Measurements from ENCODE around the gene DGCR2.

DNA sequence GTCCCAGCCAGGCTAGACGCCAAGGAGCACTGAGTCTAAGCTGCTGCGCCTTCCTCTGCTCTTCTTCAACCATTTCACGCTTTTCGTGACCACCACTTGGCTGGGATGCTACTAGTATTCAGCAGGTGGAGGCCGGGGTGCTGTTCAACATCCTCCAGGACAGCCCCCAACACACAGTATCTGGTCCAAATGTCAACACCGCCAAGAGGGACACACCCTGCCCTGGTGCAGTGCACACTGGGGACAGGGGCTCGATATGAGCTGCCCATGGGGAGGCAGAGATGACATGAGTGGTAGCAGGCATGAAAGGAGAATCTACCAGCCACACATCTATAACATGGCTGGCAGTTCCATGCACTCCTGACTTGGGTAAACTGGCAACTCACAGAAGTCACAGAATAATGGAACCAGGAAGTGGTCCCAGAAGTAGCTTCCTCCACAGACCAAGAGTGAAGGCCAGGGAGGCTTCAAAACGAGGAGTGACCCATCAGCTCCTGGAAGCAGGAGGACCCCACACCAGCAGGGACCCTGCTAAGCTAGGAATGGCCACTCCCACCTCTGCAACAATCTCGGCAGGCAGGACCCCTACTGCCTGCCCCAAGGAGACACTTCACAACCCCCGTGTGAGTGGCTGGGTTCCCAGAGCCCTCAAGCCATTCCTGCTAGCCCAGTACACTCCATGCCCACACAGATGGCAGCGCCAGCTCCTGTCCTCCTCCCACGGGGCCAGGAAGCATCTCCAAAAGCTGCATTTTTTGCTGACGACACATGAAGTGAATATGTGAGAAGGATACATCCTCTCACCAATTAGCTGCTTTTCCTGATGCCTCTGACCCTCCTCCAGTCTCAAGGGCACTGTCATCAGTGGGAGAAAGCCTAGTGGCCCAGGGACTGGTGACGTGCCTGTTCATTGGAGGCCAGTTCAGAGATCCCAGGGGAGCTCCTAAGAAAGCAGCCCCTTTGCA, 78.8 kb downstream of the DGCR2 start:
- no peak for TF ChIP-seq POLR2A (IDR thresholded peaks at IDR 0.05)
- TF ChIP-seq, protein P1, sequence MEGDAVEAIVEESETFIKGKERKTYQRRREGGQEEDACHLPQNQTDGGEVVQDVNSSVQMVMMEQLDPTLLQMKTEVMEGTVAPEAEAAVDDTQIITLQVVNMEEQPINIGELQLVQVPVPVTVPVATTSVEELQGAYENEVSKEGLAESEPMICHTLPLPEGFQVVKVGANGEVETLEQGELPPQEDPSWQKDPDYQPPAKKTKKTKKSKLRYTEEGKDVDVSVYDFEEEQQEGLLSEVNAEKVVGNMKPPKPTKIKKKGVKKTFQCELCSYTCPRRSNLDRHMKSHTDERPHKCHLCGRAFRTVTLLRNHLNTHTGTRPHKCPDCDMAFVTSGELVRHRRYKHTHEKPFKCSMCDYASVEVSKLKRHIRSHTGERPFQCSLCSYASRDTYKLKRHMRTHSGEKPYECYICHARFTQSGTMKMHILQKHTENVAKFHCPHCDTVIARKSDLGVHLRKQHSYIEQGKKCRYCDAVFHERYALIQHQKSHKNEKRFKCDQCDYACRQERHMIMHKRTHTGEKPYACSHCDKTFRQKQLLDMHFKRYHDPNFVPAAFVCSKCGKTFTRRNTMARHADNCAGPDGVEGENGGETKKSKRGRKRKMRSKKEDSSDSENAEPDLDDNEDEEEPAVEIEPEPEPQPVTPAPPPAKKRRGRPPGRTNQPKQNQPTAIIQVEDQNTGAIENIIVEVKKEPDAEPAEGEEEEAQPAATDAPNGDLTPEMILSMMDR (IDR thresholded peaks at IDR 0.05) = no peak

All from adrenal gland (tissue), 5 donors.